Activated CD4-positive, alpha-beta T cell treated with anti-CD3 and anti-CD28 coated beads, Interleukin-10, Interleukin-2, amounts not matched to agents 100 ng/mL and 50 ng/mL, durations not matched to agents 16 hours and 8 hours (primary cell): ENCODE results near the gene WDR74.
"Not testable (repeated sequence)": the region's sequence is repeated elsewhere in the genome, so short reads cannot be mapped to it uniquely, and the experiment has no call there.

ENCODE experiments used
- DNase-seq: peaks from one replicate; pipeline ENCODE4 v3.0.0-alpha.2; 2020

Gene WDR74

DNA sequence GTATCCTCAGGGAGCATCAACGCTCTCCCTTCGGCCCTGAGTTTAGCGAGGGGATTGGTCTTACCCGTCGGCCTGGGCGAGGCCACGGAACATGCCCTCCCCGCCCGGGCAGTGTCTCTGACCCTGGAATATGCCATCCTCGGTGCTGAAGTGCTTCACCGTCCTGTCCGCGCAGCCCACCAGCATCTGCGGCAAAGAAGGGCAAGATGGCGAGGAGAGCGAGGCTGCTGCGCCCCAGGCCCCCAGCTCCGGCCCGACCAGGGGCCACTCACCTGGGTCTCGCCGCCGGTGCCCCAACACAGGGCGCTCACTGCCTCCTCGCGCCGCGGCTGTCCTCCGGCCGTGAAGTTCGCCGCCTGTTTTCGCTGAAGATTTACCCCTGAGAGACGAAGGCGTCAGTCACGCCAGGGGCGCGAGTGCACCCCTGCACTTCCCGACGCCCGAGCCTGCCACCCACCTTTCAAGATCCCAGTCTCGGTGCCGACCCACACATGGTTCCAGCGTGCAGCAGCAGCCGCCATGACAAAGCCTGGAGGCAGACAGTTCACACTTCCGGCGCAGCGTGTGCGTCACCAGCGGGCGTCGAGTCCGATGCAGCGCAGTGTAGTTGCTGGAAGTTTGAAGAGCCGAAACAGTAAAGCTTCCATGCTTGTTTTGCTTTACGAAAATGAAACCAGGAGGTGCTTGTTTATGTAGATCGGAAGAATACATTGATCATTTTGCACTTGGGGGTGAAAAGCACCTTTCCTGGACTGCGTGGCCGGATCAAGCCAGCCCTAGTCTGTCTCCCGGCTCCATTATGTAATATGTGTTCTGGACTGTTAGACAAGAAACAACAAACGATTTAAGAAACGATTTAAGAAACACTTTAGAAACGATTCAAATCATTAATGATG is at the start of gene WDR74:
WDR74 (minus strand) TSS at position 541 of the 896 bp plus-strand sequence; CDS start at position 521, 20 bp downstream.
- peak; percentile 97 for DNase-seq

DNA sequence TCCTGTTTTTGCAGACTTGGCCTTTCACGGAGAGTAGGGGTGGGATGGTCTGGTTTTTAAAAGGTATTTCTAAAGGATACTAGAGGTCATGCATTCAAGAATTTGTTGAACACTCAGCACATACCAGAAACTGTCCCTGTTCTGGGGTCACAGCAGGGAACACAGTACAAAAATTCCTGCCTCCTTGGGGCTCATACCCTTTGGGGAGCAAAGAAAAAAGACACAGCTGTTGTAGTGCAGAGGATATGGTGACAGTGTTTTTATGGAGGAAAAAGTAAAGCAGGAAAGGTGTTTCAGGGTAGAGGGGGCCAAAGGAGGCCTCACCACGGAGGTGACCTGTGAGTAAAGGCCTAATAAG is 49.7 kb upstream of the WDR74 start:
- DNase-seq = no peak

DNA sequence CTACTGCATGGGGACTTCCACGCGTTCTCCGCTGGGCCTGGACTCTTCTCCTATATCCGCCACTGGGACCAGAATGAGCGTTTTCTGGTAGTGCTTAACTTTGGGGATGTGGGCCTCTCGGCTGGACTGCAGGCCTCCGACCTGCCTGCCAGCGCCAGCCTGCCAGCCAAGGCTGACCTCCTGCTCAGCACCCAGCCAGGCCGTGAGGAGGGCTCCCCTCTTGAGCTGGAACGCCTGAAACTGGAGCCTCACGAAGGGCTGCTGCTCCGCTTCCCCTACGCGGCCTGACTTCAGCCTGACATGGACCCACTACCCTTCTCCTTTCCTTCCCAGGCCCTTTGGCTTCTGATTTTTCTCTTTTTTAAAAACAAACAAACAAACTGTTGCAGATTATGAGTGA is 49.0 kb upstream of the WDR74 start:
- DNase-seq = no peak

DNA sequence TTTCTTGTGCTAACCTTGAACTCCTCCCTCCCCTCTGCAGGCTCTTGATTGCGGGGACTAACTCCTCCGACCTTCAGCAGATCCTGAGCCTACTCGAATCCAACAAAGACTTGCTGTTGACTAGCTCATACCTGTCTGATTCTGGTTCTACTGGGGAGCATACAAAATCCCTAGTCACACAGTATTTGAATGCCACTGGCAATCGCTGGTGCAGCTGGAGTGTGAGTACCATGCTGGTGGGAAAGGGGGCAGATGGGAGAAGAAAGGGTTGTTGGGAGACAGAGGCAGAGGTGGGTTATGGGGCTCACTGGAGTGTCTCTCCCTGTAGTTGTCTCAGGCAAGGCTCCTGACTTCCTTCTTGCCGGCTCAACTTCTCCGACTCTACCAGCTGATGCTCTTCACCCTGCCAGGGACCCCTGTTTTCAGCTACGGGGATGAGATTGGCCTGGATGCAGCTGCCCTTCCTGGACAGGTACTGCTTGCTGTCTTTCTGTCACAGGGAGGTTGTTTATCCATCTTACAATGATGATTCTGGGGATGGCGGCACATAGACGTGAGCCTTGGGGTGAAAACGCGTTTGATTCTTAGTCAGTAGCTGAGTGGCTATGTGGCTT is 45.9 kb upstream of the WDR74 start:
- DNase-seq = no peak

DNA sequence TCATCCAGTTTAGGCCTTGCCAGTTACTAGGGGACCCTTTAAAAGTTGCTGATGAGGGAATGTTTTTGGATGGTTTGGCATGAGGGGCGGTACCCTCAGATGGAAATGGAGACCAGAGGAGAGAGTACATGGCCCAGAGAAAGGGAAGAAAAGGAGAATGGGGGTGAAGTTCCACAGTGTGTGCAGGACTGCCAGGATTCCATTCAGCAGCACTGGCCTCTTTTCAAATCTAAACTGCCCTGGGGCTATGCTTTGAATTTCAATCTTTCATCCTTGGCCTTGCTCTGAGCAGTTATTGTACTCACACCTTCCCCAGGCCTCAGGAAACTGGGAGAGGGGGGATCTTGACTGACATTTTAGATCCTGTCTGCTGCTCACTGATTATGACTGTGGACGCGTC is 44.3 kb upstream of the WDR74 start:
- no peak for DNase-seq

DNA sequence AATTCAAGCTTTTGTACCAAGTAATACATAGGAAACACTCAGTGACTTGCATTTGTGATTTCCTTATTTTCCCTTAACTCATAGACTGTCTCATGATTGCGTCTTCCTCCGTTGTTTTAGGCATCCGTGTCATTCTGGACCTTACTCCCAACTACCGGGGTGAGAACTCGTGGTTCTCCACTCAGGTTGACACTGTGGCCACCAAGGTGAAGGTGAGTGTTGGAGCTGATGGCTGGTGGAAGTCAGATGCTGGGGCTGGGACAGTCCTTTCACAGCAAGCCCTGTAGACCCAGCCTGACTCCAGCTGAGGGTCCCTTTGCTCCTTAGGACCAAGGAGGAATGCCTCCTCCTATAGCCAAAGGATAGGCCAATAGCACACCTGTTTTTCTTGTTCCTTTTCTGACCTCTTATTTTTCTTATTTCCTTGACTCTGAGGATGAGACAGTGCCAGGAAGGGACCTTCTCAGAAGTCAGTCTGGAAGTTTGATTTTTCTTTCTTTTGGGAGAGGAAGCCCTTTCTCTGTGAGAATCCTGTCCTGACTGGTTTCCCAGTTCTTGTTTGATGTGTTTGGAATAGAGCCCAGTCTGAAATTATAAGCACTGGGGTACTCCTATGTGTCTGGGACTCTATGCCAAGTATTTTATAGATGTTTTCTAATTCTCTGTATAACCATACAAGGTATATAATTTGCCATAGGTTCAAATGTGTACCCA is 43.6 kb upstream of the WDR74 start:
- no peak for DNase-seq

DNA sequence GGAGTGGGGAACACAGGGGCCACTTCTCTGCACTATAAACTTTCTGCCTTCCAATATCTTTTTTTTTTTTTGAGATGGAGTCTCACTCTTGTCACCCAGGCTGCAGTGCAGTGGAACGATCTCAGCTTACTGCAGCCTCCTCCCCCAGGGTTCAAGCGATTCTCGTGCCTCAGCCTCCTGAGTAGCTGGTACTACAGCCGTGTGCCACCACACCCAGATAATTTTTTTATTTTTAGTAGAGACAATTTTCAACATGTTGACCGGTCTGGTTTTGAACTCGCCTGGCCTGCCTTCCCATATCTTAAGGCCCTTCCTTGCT is 43.0 kb upstream of the WDR74 start:
- DNase-seq = no peak

DNA sequence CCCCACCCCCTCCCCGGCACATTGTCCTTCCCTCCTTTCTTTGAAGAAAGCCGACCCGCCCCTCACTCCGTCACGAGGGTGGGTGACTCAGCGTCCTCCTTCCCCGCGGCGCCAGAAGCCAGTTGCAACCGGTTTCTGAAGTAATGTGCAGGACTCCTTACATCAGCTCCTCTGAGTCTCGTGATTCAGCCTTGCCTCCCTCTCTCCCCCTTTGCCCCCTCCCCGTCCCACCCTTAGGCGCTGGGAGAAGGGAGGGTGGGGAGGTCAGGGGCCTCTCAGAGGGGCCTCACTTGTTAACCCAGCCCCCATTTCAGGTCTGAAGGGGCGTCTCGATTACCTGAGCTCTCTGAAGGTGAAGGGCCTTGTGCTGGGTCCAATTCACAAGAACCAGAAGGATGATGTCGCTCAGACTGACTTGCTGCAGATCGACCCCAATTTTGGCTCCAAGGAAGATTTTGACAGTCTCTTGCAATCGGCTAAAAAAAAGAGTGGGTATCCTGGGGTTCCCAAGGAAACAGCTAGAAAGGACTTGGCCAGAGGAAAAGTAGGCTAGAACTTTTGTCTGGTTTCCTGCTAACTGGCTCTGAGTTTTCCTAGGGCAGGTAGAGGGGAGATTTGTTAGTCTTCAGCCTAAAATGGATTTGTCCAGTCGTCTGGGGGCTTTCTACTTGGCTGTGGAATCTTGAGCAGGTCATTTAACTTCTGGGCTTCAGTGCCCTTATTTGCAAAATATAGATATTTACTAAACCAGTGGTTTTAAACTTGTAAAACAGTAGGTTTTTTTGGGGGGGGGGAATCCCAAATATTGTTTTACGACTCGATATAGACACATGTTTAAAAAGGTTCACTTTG is 42.4 kb upstream of the WDR74 start:
- peak; percentile 97 for DNase-seq

DNA sequence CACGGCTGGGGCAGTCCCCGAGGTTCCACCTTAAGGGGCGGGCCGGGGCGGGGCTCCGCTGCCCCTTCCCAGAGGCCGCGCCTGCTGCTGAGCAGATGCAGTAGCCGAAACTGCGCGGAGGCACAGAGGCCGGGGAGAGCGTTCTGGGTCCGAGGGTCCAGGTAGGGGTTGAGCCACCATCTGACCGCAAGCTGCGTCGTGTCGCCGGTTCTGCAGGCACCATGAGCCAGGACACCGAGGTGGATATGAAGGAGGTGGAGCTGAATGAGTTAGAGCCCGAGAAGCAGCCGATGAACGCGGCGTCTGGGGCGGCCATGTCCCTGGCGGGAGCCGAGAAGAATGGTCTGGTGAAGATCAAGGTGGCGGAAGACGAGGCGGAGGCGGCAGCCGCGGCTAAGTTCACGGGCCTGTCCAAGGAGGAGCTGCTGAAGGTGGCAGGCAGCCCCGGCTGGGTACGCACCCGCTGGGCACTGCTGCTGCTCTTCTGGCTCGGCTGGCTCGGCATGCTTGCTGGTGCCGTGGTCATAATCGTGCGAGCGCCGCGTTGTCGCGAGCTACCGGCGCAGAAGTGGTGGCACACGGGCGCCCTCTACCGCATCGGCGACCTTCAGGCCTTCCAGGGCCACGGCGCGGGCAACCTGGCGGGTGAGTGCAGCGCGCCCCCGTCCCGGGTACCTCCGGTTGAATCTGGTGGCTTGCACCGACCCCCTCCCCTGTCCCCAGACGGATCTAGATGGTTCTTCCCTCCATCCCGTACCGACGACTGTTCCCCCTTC is 41.6 kb upstream of the WDR74 start, which contains the start of gene SLC3A2:
SLC3A2 (plus strand) TSS at position 94 of the 776 bp plus-strand sequence; CDS start at position 222, 128 bp downstream.
- DNase-seq = peak; percentile 95

DNA sequence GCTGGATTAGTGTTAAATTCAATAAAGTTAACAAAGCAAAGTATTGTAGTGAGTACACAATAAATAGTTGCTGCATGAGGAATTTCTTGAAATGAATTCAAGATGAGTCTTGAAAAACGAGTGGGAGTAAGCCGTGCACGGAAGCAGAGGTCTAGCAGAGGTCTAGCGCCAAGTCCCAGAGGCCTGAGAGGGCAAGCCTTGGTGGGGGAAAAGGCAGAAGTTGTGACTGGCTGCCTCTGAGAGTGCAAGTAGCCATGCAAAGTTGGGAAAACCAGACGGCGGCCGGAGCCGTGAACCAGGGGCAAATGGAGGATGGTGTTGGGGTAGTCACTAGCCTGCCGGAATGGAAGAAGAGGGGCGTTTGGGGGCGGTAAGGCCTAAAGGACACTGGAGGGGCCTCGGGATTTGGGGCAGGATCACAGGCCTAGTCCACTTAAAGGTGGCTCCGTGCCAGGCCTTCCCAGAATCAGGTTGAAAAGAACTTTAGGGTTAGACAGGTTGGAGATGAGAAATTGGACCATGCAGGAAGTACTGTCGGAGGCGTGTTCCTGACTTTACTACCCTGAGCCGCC is 40.9 kb upstream of the WDR74 start:
- peak; percentile 52 for DNase-seq

DNA sequence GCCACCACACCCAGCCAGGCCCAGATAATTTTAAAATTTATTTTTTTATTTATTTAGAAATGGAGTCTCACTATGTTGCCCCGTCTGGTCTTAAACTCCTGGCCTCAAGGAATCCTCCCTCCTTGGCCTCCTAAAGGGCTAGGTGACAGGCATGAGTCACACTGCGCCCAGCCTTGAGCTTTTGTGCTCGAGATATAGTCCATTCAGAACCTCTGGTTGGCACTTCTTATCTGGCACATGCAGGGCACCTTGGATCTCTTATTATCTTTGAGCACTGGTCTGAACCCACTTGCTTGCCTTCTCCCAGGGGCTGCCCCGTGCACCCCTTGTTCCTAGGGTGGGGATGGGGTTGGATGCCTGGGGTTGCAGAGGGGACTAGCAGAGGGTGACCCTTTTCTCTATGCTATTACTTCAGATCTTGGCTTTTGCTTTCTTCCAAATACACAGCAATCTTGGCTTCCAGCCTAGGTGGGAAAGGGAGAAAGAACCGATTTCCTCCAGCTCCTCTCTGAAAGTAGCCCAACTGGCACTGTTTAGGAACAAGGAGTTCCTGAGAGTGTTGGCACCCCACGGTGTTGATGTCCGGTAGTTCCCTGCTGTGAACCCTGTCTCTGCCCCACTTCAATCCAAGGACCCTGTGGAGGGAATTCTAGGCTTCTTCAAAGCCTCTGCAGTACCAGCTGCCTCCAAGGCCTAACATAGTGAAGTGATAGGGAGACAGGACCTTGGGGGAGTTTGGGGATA is 40.0 kb upstream of the WDR74 start:
- no peak for DNase-seq

DNA sequence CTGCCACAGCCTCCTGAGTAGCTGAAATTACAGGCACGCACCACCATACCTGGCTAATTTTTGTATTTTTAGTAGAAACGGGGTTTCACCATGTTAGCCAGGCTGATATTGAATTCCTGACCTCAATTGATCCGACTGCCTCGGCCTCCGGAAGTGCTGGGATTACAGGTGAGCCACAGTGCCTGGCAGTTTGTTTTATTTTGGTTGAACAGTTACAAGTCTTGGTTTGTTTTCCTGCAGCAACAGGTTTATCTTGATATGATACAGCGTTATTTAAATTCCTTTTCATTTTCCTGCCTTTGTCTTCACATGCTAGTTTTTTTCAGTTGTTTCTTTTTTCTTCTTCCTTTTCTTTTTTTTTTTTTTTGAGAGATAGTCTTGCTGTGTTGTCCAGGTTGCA is 37.3 kb upstream of the WDR74 start:
- no peak for DNase-seq

DNA sequence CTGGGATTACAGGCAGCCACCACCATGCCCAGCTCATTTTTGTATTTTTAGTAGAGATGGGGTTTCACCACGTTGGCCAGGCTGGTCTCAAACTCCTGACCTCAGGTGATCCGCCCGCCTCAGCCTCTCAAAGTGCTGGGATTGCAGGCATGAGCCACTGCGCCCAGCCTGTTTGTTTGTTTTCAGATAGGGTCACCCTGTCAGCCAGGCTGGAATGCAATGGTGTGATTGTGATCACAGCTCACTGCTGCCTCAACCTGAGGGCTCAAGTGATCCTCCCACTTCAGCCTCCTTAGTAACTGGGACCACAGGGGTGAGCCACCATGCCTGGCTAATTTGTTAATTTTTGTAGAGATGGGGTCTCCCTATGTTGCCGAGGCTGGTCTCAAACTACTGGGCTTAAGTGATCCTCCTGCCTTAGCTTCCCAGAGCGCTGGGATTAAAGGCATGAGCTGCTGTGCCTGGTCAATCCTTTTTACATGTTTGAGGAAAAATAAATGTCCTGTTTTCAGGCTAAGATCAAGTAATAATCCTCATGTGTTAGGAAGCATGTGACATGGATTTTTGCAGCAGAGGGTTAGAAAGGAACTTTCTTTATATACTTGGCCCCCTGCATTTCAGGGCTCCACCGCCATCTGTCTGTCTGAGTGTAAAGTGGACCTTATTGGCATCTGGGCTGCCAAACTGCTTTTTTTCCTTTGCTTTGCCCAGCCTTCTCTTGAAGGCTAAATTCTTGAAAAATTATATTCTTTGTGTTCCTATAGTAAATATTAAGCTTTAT is 36.5 kb upstream of the WDR74 start:
- no peak for DNase-seq

DNA sequence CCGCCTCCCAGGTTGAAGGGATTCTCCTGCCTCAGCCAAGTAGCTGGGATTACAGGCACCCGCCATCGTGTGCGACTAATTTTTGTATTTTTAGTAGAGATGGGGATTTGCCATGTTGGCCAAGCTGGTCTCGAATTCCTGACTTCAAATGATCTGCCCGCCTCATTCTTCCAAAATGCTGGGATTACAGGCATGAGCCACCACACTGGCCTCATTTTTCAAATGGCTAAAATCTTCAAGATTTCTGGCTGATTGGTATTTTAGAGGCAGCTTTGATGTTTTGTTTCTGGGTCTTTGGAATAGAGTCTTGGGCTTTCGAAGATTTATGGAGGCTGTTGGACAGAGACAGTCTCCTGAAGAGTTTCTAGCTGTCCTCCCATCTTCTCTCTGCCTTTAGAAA is 35.5 kb upstream of the WDR74 start:
- DNase-seq = no peak

DNA sequence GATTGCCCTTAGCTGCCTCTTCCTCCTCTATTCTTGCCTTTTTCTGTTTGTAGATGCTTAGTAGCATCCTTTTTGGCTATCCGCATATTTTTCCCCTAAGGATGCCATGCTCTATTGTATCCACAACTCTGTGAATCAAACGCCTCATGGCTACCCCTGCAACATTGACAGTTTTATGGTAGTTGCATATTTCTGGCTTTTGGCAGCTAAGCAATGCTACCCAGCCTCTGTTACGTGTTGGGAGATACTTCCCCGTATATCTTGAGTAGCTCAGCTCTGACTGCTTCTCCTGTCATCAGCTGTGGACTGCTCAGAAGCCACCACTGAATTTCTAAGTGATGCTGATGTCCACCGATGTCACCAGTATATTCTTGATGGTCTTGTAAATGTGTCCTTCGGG is 26.2 kb upstream of the WDR74 start:
- no peak for DNase-seq

DNA sequence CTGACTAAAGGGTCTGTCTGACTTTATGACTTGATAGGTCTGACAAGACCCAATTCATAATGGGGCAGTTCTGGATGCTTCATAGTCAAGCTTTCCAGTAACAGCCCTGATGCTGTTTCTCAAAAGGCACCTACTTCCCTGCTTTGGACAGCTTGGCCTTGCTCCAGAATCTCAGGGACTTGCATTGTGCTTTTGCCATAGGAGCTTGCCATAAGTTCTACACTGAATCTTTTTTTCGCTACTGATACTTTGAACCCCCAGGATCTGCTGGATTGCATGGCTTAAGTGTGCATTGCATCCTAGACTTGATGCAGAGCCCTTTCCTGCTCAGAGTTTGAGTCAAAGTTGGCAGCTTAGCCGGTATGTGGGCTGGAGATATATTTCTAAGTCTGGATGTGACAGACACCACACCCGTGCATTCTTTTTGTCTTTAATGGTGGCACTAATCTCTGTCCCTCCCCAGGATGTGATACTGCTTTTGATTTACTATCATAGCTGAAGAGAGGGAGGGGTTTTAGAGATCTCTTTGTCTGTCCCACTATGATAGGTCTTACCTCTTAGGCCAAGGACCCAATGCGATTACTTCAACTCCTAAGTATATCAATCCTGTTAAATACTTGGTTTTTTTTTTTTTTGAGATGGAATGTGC is 24.4 kb upstream of the WDR74 start:
- DNase-seq = no peak

DNA sequence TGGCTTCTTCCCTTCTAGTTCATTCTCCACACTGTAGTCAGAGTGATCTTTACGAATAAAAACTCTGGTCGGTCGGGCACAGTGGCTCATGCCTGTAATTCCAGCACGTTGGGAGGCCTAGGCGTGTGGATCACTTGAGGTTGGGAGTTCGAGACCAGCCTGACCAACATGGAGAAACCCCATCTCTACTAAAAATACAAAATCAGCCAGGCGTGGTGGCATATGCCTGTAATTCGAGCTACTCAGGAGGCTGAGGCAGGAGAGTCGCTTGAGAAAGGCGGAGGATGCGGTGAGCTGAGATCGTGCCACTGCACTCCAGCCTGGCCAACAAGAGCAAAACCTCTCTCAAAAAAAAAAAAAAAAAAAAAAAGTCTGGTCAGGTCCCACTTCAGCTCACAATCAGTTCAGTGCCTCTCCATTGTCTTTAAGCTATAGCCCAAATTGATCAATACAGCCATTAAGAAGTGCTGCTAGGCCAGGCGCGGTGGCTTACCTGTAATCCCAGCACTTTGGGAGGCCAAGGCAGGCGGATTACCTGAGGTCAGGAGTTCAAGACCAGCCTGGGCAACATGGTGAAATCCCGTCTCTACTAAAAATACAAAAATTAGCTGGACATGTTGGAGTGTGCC is 22.3 kb upstream of the WDR74 start:
- DNase-seq = not testable (repeated sequence)

DNA sequence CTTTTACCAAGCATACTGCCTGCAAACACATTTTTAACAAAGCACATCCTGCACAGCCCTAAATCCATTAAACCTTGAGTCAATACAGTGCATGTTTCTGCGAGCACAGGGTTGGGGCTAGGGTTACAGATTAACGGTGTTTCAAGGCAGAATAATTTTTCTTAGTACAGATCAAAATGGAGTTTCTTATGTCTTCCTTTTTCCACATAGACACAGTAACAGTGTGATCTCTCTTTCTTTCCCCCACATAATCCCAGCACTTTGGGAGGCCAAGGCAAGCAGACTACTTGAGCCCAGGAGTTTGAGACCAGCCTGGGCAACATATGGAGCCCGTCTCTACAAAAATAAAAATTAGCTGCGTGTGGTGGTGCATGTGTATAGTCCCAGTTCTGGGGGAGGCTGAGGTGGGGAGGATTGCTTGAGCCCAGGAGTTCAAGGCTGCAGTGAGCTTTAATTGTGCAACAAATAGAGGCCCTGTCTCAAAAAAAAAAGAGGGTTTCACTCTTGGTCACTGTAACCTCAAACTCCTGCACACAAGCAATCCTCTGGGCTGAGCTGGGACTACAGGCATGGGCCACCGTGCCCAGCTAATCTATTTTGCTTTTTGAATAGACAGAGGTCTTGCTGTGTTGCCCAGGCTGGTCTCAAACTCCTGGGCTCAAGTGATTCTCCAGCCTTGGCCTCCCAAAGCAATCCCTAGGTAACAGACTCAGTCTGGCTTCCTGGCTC is 21.6 kb upstream of the WDR74 start:
- DNase-seq = peak; percentile 75
